KMS-11 (cell line): Measurements from ENCODE around the gene RGS10.

Source experiments
- H2AFZ ChIP-seq: fragments of 200-600 bp; sonication (generic); 2 replicates; pipeline ENCODE4 v1.6.1; 2016; ENCODE audit warnings: antibody characterized with exemption, mixed run types, low read depth
- H3K27ac ChIP-seq: fragments of 200-600 bp; sonication (generic); 2 replicates; pipeline ENCODE4 v1.6.1; 2016; ENCODE audit warnings: mild to moderate bottlenecking, mixed run types
- H3K27me3 ChIP-seq: fragments of 200-600 bp; sonication (generic); 2 replicates; pipeline ENCODE4 v1.6.1; 2017; ENCODE audit warnings: mild to moderate bottlenecking, low read depth, mixed run types, moderate library complexity; ENCODE audit not compliant: insufficient read depth
- H3K36me3 ChIP-seq: fragments of 200-600 bp; sonication (generic); 2 replicates; pipeline ENCODE4 v1.6.1; 2017; ENCODE audit warnings: mild to moderate bottlenecking, mixed run types; ENCODE audit not compliant: insufficient read depth
- H3K4me1 ChIP-seq: fragments of 200-600 bp; sonication (generic); 2 replicates; pipeline ENCODE4 v1.6.1; 2016; ENCODE audit warnings: mild to moderate bottlenecking, low read depth, mixed run types; ENCODE audit not compliant: poor library complexity, severe bottlenecking
- H3K4me2 ChIP-seq: fragments of 200-600 bp; sonication (generic); 2 replicates; pipeline ENCODE4 v1.7.0; 2016; ENCODE audit warnings: mild to moderate bottlenecking, mixed run types
- H3K4me3 ChIP-seq: fragments of 200-600 bp; sonication (generic); IDR thresholded peaks from 2 replicates; pipeline ENCODE4 v1.6.1; 2017; ENCODE audit warnings: low read depth, low read length, mixed read lengths; ENCODE audit not compliant: insufficient read depth
- H3K79me2 ChIP-seq: fragments of 200-600 bp; sonication (generic); 2 replicates; pipeline ENCODE4 v1.6.1; 2016; ENCODE audit warnings: low read depth, mixed run types; ENCODE audit not compliant: insufficient read depth
- H3K9ac ChIP-seq: fragments of 200-600 bp; sonication (generic); 2 replicates; pipeline ENCODE4 v1.6.1; 2016; ENCODE audit warnings: mild to moderate bottlenecking, mixed run types
- H4K20me1 ChIP-seq: fragments of 200-600 bp; sonication (generic); 2 replicates; pipeline ENCODE4 v1.6.1; 2016; ENCODE audit warnings: mild to moderate bottlenecking, mixed run types; ENCODE audit not compliant: insufficient read depth
- TF ChIP-seq, protein P1 (sequence below): fragments of 200-600 bp; sonication (generic); conservative IDR thresholded peaks from 2 replicates; pipeline ENCODE4 v1.6.1; 2017; ENCODE audit warnings: low read depth, mild to moderate bottlenecking, antibody characterized with exemption, low read length, moderate library complexity, mixed read lengths

RGS10 gene

DNA sequence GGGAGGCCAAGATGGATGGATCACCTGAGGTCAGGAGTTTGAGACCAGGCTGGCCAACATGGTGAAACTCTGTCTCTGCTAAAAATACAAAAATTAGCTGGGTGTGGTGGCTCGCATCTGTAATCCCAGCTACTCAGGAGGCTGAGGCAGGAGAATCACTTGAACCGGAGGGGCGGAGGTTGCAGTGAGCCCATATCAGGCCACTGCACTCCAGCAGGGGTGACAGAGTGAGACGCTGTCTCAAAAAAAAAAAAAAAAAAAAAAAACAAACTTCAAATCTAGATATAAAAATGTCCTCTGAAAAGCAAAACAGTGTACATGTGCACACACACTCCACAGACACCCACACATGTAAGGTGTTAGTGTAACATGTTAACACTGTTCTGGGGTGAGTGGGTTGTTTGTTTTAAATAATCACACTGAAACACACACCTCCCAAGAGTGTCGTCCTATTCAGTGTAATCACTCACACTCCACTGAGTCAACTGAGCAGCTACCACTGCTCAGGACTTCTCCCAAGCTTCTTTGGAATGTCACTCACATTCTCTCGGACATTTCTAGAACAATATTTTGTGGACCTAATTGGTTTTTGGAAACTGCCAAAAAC is 12.8 kb upstream of the RGS10 start:
- Histone ChIP-seq H3K79me2 (no peaks in the 10 kb centered on the region), H3K27me3 (no peaks in the 10 kb centered on the region), H3K4me3 (no peak overlapping the region), H3K4me2 (no peak overlapping the region), H3K27ac (no peak overlapping the region), H3K4me1 (no peaks in the 10 kb centered on the region), H2AFZ (no peak overlapping the region), H4K20me1 (no peaks in the 10 kb centered on the region), H3K9ac (no peak overlapping the region), H3K36me3 (no peaks in the 10 kb centered on the region)
- TF ChIP-seq, protein P1, sequence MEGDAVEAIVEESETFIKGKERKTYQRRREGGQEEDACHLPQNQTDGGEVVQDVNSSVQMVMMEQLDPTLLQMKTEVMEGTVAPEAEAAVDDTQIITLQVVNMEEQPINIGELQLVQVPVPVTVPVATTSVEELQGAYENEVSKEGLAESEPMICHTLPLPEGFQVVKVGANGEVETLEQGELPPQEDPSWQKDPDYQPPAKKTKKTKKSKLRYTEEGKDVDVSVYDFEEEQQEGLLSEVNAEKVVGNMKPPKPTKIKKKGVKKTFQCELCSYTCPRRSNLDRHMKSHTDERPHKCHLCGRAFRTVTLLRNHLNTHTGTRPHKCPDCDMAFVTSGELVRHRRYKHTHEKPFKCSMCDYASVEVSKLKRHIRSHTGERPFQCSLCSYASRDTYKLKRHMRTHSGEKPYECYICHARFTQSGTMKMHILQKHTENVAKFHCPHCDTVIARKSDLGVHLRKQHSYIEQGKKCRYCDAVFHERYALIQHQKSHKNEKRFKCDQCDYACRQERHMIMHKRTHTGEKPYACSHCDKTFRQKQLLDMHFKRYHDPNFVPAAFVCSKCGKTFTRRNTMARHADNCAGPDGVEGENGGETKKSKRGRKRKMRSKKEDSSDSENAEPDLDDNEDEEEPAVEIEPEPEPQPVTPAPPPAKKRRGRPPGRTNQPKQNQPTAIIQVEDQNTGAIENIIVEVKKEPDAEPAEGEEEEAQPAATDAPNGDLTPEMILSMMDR = no peak

- Histone ChIP-seq H3K4me1 (no peaks in the 10 kb centered on the region), H3K36me3 (no peaks in the 10 kb centered on the region), H3K27me3 (no peaks in the 10 kb centered on the region), H3K79me2 (no peaks in the 10 kb centered on the region), H3K4me3 (no peak overlapping the region), H4K20me1 (no peaks in the 10 kb centered on the region), H3K9ac (no peak overlapping the region), H3K27ac (no peak overlapping the region), H3K4me2 (no peak overlapping the region), H2AFZ (no peak overlapping the region)
- TF ChIP-seq, protein P1 = no peak
Measured at GRCh38 chr10:119550827-119551226, 8.3 kb upstream of the RGS10 start.

DNA sequence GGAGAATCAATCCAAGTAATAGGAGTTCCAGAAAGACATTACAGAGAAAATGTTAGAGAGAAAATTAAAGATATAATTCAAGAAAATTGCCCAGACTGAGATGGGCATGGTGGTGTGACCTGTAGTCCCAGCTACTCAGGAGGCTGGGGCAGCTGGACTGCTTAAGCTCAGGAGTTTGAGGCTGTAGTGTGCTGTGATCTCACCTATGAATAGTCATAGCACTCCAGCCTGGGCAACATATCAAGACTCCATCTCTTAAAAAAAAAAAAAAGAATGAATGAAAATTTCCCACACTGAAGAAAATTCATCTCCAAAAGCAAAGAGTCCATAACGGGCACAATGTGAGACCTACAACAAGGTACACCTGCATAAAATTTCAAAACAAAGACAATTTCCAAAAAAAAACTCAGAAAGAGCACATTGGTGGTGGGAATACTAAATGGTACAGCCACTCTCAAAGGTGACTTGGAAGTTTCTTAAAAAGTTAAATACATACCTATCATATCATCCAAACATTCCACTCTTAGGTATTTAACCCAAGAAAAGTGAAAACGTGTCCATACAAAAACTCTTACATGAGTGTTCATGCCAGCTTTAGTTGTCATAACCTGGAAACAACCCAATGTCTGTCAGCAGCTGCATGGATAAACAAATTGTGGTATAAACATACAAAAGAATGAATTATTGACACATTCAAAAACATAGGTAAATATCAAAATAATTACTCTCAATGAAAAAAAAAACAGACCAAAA is 6.9 kb upstream of the RGS10 start:
- no peaks in the 10 kb centered on the region for H4K20me1 ChIP-seq
- H3K36me3 ChIP-seq = no peaks in the 10 kb centered on the region
- no peak overlapping the region for H3K4me3 ChIP-seq
- no peaks in the 10 kb centered on the region for H3K4me1 ChIP-seq
- no peaks in the 10 kb centered on the region for H3K27me3 ChIP-seq
- H3K4me2 ChIP-seq = no peak overlapping the region
- H3K27ac ChIP-seq = no peak overlapping the region
- TF ChIP-seq, protein P1 = no peak
- no peak overlapping the region for H2AFZ ChIP-seq
- H3K79me2 ChIP-seq = no peaks in the 10 kb centered on the region
- H3K9ac ChIP-seq = no peak overlapping the region

DNA sequence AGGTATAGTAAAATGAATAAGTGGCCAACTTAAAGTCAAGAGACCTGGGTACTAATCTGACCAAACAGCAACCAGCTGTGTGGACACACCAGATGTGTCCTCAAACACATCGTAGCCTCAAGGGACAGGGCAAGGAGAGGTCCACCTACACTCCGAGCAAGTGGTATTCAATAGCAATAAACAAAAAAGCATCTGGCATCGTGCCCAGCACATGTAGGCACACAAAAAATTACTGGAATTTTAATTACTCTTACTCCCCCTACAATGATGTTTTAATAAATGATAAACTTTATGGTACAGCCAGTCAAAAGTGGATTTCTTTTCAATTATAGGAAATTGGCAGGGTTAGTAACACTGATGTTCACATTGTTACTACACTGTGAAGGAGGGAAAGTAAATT is 3.5 kb upstream of the RGS10 start:
- Histone ChIP-seq H3K36me3 (no peaks in the 10 kb centered on the region), H3K27me3 (no peaks in the 10 kb centered on the region), H3K9ac (no peak overlapping the region), H3K4me3 (no peak overlapping the region), H2AFZ (no peak overlapping the region), H3K27ac (no peak overlapping the region), H4K20me1 (no peaks in the 10 kb centered on the region), H3K79me2 (no peaks in the 10 kb centered on the region), H3K4me2 (no peak overlapping the region), H3K4me1 (peaks cover 19% of the 10 kb centered on the region)
- TF ChIP-seq, protein P1 = no peak
